PC-3 (cell line): ENCODE results near the gene SHANK3. TPM values are rescaled to one million over a fixed set of nuclear protein-coding genes. Genes with fewer than 3 reads are reported as not detected.

ENCODE experiments used
- ATAC-seq: fragments of 200-7000 bp; cut with Tn5 transposase; 2 replicates; pipeline ENCODE4 v1.9.1; 2020; ENCODE audit warnings: mild to moderate bottlenecking, moderate library complexity
- BruUV-seq: library from RNA; stranded (reverse); fragments of 400-500 nt; replicated peaks from 2 replicates; lab custom pipeline; 2021; lab: Mats Ljungman, UMichigan
- CTCF ChIA-PET: fragments of 300-600 bp; sonication (Branson Sonifier 250); formaldehyde crosslinking; loops from one replicate; lab custom pipeline; 2022; ENCODE audit warnings: antibody characterized with exemption; lab: Charles Lee
- POLR2A ChIA-PET: fragments of 300-600 bp; sonication (Branson Sonifier 250); formaldehyde crosslinking; loops from one replicate; lab custom pipeline; 2022; ENCODE audit warnings: antibody characterized with exemption; ENCODE audit not compliant: unreplicated experiment; lab: Charles Lee
- DNase-seq: peaks from one replicate; pipeline ENCODE4 v3.0.0-alpha.2; 2015
- H2AFZ ChIP-seq: fragments of 300-600 bp; sonication (generic); 2 replicates; pipeline ENCODE4 v1.6.0; 2016; ENCODE audit warnings: antibody characterized with exemption, low read length
- H3F3A ChIP-seq: fragments of 300-600 bp; sonication (generic); one replicate; pipeline ENCODE4 v1.6.0; 2017; ENCODE audit warnings: antibody characterized with exemption, low read length, control low read depth, mild to moderate bottlenecking; ENCODE audit not compliant: unreplicated experiment
- H3K27ac ChIP-seq: fragments of 300-600 bp; sonication (generic); 2 replicates; pipeline ENCODE4 v1.5.1; 2016; ENCODE audit warnings: mild to moderate bottlenecking, low read length
- H3K27me3 ChIP-seq: fragments of 300-600 bp; sonication (generic); 2 replicates; pipeline ENCODE4 v1.6.1; 2016; ENCODE audit warnings: low read length, mixed read lengths
- H3K36me3 ChIP-seq: fragments of 300-600 bp; sonication (generic); 2 replicates; pipeline ENCODE4 v1.6.1; 2016; ENCODE audit warnings: low read depth, mixed run types, low read length, mixed read lengths
- H3K4me1 ChIP-seq: fragments of 300-600 bp; sonication (generic); 2 replicates; pipeline ENCODE4 v1.5.1; 2016; ENCODE audit warnings: low read length; ENCODE audit not compliant: insufficient read depth
- H3K4me2 ChIP-seq: fragments of 300-600 bp; sonication (generic); 2 replicates; pipeline ENCODE4 v1.6.0; 2016; ENCODE audit warnings: low read length
- H3K4me3 ChIP-seq: fragments of 300-600 bp; sonication (generic); 2 replicates; pipeline ENCODE4 v1.5.1; 2016; ENCODE audit warnings: mild to moderate bottlenecking, low read length, mixed read lengths
- H3K79me2 ChIP-seq: fragments of 300-600 bp; sonication (generic); 2 replicates; pipeline ENCODE4 v1.6.1; 2017; ENCODE audit warnings: low read length, mixed read lengths
- H3K9ac ChIP-seq: fragments of 300-600 bp; sonication (generic); 2 replicates; pipeline ENCODE4 v1.6.0; 2016; ENCODE audit warnings: mild to moderate bottlenecking, low read length
- H3K9me2 ChIP-seq: fragments of 300-600 bp; sonication (generic); replicated peaks from 2 replicates; pipeline ENCODE4 v1.6.1; 2016; ENCODE audit warnings: mixed run types, low read length, mixed read lengths
- H3K9me3 ChIP-seq: fragments of 300-600 bp; sonication (generic); 2 replicates; pipeline ENCODE4 v1.6.1; 2016; ENCODE audit warnings: low read length, mixed read lengths
- H4K20me1 ChIP-seq: fragments of 300-600 bp; sonication (generic); 2 replicates; pipeline ENCODE4 v1.6.1; 2016; ENCODE audit warnings: low read length, mixed read lengths
- CTCF ChIP-seq: fragments of 300-600 bp; sonication (generic); conservative IDR thresholded peaks from 2 replicates; pipeline ENCODE4 v1.5.1; 2017; ENCODE audit warnings: antibody characterized with exemption, low read depth, mild to moderate bottlenecking, low read length
- EZH2 ChIP-seq: fragments of 300-600 bp; sonication (generic); IDR thresholded peaks from one replicate; pipeline ENCODE4 v1.6.1; 2017; ENCODE audit warnings: antibody characterized with exemption, mild to moderate bottlenecking, low read length; ENCODE audit not compliant: unreplicated experiment
- EZH2phosphoT487 ChIP-seq: fragments of 300-600 bp; sonication (generic); IDR thresholded peaks from 2 replicates; pipeline ENCODE4 v1.6.1; 2018; ENCODE audit warnings: mild to moderate bottlenecking, antibody characterized with exemption, low read length, borderline replicate concordance
- intact Hi-C: fragments of 100-400 bp; cut with micrococcal nuclease; formaldehyde crosslinking; loops from 2 replicates; pipeline ENCODE4 v1.9.0; 2023
- total RNA-seq: library from RNA; depleted of rRNA; stranded (reverse); fragments of >200 nt; gene quantifications from 2 replicates; pipeline ENCODE4 v1.2.3, GENCODE V29; 2014

SHANK3 gene
- total RNA-seq, 1 experiment from 2014 or later: 3.7 TPM

GRCh38 chr22:50717709-50718351 is 45.2 kb downstream of the SHANK3 start:
- intact Hi-C loops: no loop called here
- POLR2A ChIA-PET: no interaction called here
- no peak for TF ChIP-seq EZH2phosphoT487
- no peak for TF ChIP-seq EZH2
- TF ChIP-seq CTCF: no peak
- Histone ChIP-seq H3K4me2 (no peak overlapping the region), H3K9ac (no peak overlapping the region), H3K79me2 (no peaks in the 10 kb centered on the region), H3F3A (no peaks in the 10 kb centered on the region), H3K27me3 (no peaks in the 10 kb centered on the region), H3K27ac (no peak overlapping the region), H3K36me3 (no peaks in the 10 kb centered on the region), H3K9me3 (no peaks in the 10 kb centered on the region), H4K20me1 (no peaks in the 10 kb centered on the region), H2AFZ (no peak overlapping the region), H3K9me2 (no peaks in the 10 kb centered on the region), H3K4me3 (no peak overlapping the region), H3K4me1 (no peaks in the 10 kb centered on the region)
- DNase-seq (no peak), ATAC-seq (no peak)
- no TSS peak for BruUV-seq
- CTCF ChIA-PET: no interaction called here

- Histone ChIP-seq H2AFZ (no peak overlapping the region), H3K9me2 (no peaks in the 10 kb centered on the region), H3K4me2 (no peak overlapping the region), H3K4me3 (no peak overlapping the region), H3K27ac (no peak overlapping the region), H3K4me1 (no peaks in the 10 kb centered on the region), H3K27me3 (no peaks in the 10 kb centered on the region), H3F3A (no peaks in the 10 kb centered on the region), H3K36me3 (no peaks in the 10 kb centered on the region), H4K20me1 (no peaks in the 10 kb centered on the region), H3K9ac (no peak overlapping the region), H3K9me3 (no peaks in the 10 kb centered on the region), H3K79me2 (no peaks in the 10 kb centered on the region)
- ATAC-seq: no peak
- DNase-seq: no peak
- POLR2A ChIA-PET: no interaction called here
- intact Hi-C loops: no loop called here
- no TSS peak for BruUV-seq
- CTCF ChIA-PET: no interaction called here
- TF ChIP-seq CTCF: no peak
- TF ChIP-seq EZH2: no peak
- no peak for TF ChIP-seq EZH2phosphoT487
Measured at GRCh38 chr22:50718352-50718709, 45.7 kb downstream of the SHANK3 start.

GRCh38 chr22:50719814-50720300 is 47.2 kb downstream of the SHANK3 start:
- no peak overlapping the region for H2AFZ ChIP-seq
- no peaks in the 10 kb centered on the region for H3K9me2 ChIP-seq
- H3K4me3 ChIP-seq: no peak overlapping the region
- H3K36me3 ChIP-seq: no peaks in the 10 kb centered on the region
- H3K27me3 ChIP-seq: no peaks in the 10 kb centered on the region
- H3K4me2 ChIP-seq: no peak overlapping the region
- H4K20me1 ChIP-seq: no peaks in the 10 kb centered on the region
- no TSS peak for BruUV-seq
- intact Hi-C loops: no loop called here
- H3K9ac ChIP-seq: no peak overlapping the region
- no peak overlapping the region for H3K27ac ChIP-seq
- DNase-seq: no peak
- H3K79me2 ChIP-seq: no peaks in the 10 kb centered on the region
- no peaks in the 10 kb centered on the region for H3F3A ChIP-seq
- ATAC-seq: no peak
- TF ChIP-seq EZH2phosphoT487 (no peak), CTCF (no peak), EZH2 (no peak)
- H3K9me3 ChIP-seq: no peaks in the 10 kb centered on the region
- POLR2A ChIA-PET: no interaction called here
- no peaks in the 10 kb centered on the region for H3K4me1 ChIP-seq
- CTCF ChIA-PET: no interaction called here
